GM19043 (cell line): ENCODE measurements around the gene NHSL1.
"Not testable (repeated sequence)": the region's sequence is repeated elsewhere in the genome, so short reads cannot be mapped to it uniquely, and the experiment has no call there.

Experiments
- ATAC-seq: cut with Tn5 transposase; IDR thresholded peaks from one replicate; pipeline ENCODE4 v1.9.1; 2021; ENCODE audit warnings: low read depth; ENCODE audit not compliant: unreplicated experiment

NHSL1 gene

GRCh38 chr6:138431256-138432062 is 67.8 kb downstream of the NHSL1 start:
- no peak for ATAC-seq

GRCh38 chr6:138430361-138431145 is 68.7 kb downstream of the NHSL1 start:
- no peak for ATAC-seq

- no peak for ATAC-seq
Measured at GRCh38 chr6:138429761-138430160, 69.5 kb downstream of the NHSL1 start.

GRCh38 chr6:138428944-138429598 is 70.2 kb downstream of the NHSL1 start:
- ATAC-seq: no peak

GRCh38 chr6:138427701-138428100 is 71.6 kb downstream of the NHSL1 start:
- no peak for ATAC-seq

GRCh38 chr6:138426500-138427123 is 72.7 kb downstream of the NHSL1 start:
- no peak for ATAC-seq

GRCh38 chr6:138425256-138425655 is 74.0 kb downstream of the NHSL1 start:
- ATAC-seq: not testable (repeated sequence)

GRCh38 chr6:138424004-138424904 is 75.0 kb downstream of the NHSL1 start:
- no peak for ATAC-seq

- ATAC-seq: no peak
Measured at GRCh38 chr6:138422861-138423260, 76.4 kb downstream of the NHSL1 start.

- ATAC-seq: no peak
Measured at GRCh38 chr6:138421608-138422007, 77.7 kb downstream of the NHSL1 start.

- ATAC-seq: no peak
Measured at GRCh38 chr6:138421089-138421488, 78.2 kb downstream of the NHSL1 start.

- no peak for ATAC-seq
Measured at GRCh38 chr6:138420356-138420755, 78.9 kb downstream of the NHSL1 start.

GRCh38 chr6:138419766-138420165 is 79.5 kb downstream of the NHSL1 start:
- no peak for ATAC-seq

- ATAC-seq: no peak
Measured at GRCh38 chr6:138418118-138418742, 81.1 kb downstream of the NHSL1 start.

- ATAC-seq: no peak
Measured at GRCh38 chr6:138417493-138418117, 81.7 kb downstream of the NHSL1 start.

GRCh38 chr6:138416206-138416605 is 83.1 kb downstream of the NHSL1 start:
- no peak for ATAC-seq

GRCh38 chr6:138415125-138415524 is 84.2 kb downstream of the NHSL1 start:
- ATAC-seq: no peak

GRCh38 chr6:138410972-138411880 is 88.1 kb downstream of the NHSL1 start:
- peak; percentile 63 for ATAC-seq
